ENCODE measurements around the gene PAPLN.

Gene PAPLN

GRCh38 chr14:73261520-73262426 lies 24.5 kb downstream of the PAPLN start:
- no peak for DNase-seq

DNA sequence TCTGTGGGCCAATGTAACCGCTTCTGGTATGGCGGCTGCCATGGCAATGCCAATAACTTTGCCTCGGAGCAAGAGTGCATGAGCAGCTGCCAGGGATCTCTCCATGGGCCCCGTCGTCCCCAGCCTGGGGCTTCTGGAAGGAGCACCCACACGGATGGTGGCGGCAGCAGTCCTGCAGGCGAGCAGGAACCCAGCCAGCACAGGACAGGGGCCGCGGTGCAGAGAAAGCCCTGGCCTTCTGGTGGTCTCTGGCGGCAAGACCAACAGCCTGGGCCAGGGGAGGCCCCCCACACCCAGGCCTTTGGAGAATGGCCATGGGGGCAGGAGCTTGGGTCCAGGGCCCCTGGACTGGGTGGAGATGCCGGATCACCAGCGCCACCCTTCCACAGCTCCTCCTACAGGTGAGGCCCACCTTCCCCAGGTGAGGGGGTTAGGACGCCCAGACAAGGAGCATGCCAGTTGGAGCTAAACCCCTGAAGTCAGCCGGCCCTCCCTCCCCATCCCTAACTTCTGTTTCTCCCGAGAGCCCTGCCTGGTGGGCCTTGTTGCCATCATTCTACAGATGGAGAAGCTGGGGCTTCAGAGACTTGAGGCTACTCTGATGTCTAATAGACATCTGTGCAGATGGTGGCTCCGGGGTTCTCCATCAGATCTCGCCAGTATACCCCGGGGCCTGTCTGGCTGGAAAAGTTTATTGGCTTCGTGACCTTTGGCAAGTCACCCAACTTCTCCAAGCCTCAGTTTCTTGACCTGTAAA lies 25.3 kb downstream of the PAPLN start:
- no peak for DNase-seq

GRCh38 chr14:73263606-73264005 lies 26.3 kb downstream of the PAPLN start:
- peak; percentile 9 for DNase-seq

- no peak for DNase-seq
Measured at GRCh38 chr14:73264080-73264884, 27.0 kb downstream of the PAPLN start.

DNA sequence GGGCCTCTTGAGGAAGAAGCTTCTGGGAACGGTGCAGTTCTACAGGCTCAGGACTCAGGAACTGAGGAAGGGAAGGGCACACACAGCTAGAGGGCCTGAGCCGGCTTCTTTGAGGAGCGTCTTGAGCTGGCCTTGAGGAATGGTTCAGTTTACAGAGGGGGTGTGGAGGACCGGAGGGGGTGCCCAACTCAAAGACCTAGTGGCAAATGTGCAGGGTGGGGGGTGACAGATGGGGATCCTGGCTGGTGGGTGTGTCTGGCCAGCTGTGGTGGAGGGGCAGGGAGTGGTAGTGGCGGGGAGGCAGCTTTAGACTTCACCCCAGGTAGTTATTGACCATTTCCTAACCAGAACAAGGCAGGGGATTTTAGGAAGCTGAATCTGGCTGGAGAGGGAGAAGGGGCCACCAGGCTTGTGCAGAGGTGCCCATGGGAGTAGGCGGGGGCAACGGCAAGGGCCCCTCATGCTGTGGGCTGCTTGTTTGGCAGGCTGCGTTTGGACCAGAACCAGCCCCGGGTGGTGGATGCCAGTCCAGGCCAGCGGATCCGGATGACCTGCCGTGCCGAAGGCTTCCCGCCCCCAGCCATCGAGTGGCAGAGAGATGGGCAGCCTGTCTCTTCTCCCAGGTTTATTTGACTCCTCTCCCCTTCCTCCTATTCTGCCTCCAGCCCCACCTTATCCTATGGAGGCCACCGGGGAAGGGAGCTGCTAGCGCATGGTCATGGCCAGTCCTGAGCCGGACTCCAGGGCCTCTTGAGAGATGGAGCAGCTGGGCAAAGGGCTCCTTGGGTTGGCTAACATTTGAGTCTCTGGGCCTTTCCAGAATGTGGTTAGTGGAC lies 27.8 kb downstream of the PAPLN start:
- DNase-seq = no peak

- DNase-seq = no peak
Measured at GRCh38 chr14:73265721-73266046, 28.4 kb downstream of the PAPLN start.

DNA sequence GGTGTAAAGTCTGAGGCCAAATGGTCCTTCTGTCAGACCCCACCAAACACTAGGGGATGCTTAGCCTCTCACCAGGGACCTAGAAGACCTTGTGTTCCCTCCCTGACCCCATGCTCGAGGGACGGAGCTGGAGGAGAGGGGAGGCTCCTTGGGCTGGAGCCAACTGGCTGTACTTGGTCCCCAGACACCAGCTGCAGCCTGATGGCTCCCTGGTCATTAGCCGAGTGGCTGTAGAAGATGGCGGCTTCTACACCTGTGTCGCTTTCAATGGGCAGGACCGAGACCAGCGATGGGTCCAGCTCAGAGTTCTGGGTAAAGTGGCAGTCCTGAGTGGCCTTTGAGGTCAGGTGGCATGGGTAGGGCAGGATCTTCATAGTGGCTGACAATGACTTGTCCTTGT lies 29.0 kb downstream of the PAPLN start:
- no peak for DNase-seq

- DNase-seq = no peak
Measured at GRCh38 chr14:73267474-73267873, 30.2 kb downstream of the PAPLN start.

DNA sequence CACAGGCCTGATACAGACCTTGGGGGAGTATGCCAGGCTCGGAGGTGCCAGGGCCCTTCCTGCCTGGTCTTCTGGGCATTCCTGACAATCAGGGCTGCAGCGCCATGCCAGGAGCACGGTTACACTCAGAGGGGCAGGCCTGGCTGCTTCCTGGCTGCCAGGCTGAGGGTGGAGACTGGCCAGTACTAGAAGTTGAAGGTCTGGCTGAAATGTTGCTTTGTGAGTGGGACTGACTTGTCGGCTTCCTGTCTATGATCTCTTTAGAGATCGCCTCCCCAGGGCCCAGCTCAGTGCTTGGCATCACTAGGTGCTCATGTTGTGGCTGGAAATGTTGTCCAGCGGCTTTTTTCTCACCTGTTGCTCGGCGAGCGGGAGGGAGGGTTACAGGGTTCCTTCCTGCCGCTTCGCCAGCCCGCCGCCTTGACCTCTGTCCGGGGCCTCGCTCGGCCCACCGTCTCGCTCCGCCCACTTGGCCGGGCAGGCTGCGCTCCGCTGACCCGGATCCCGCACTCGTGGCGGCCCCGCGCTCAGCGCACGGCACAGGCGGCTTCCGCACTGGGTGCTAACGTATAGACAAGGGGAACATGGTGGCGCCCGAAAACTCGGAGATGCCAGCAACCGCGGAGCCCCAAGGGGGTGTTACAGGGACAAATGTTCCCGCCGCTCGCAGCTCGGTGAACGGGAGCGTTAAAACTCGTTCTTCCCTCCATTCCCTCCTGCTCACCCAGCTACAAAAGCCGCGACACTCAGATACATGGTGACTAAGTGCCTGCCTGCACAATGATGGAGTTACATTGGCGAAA lies 32.6 kb downstream of the PAPLN start:
- DNase-seq = no peak

- no peak for DNase-seq
Measured at GRCh38 chr14:73272393-73272792, 35.1 kb downstream of the PAPLN start.

DNA sequence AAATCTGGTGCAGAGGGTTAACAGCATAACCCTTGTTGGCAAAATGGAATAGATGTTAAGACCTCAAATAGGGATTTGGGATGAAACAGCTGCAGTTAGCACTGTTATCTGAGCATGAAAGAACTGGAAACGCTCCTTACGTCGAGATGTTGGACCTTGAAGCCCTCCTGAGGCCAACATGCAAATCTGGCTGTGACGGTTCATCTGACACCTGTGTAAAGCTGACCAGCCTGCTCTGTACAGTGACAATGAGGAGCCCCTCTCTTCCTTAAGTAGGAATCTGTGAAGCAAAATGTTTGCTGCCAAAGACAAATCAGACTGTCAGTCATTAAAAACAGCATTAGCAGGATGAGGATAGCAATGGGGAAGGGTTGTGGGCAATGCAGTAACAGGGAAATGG lies 36.5 kb downstream of the PAPLN start:
- no peak for DNase-seq

- DNase-seq = no peak
Measured at GRCh38 chr14:73276836-73277235, 39.5 kb downstream of the PAPLN start.

- DNase-seq = no peak
Measured at GRCh38 chr14:73277376-73277775, 40.1 kb downstream of the PAPLN start.

GRCh38 chr14:73280903-73281302 lies 43.6 kb downstream of the PAPLN start:
- DNase-seq = no peak

GRCh38 chr14:73283608-73284379 lies 46.5 kb downstream of the PAPLN start:
- DNase-seq = no peak

DNA sequence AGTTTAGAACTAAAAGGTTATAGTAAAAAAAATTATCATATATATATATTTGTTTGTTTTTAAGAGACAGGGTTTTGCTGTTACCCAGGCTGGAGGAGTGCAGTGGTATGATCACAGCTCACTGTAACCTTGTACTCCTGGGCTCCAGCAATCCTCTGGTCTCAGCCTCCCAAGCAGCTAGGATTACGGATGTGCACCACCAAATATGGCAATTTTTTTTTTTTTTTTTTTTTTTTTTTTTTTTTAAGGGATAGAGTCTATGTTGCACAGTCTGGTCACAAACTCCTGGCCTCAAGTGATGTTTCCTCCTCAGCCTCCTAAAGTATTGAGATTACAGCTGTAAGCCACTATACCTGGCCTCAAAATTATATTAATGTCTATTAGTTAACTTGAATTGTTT lies 48.7 kb downstream of the PAPLN start:
- DNase-seq = no peak

GRCh38 chr14:73286598-73286997 lies 49.3 kb downstream of the PAPLN start:
- no peak for DNase-seq

GRCh38 chr14:73287071-73287470 lies 49.8 kb downstream of the PAPLN start:
- no peak for DNase-seq

GRCh38 chr14:73289308-73289707 lies 52.0 kb downstream of the PAPLN start:
- DNase-seq = no peak

DNA sequence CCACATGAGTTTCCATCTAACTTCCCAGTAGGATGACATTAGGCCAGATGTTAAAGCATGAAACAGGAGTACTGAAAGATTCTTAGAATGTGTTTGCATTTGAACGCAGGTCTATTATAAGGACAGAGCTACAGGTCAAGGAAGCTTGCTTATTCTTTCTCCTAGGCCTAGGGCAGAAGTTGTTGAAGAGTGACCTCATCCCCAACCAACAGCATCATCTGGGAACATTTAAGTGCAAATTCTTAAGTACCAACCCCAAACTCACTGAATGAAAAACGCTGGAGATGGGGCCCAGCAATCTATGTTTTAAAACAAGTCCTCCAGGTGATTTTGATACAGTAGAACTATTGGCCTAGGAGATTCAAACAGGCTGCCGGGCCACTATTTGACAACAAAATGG lies 52.4 kb downstream of the PAPLN start:
- no peak for DNase-seq

GRCh38 chr14:73290279-73290678 lies 53.0 kb downstream of the PAPLN start:
- DNase-seq = no peak
